SK-N-MC (cell line): ENCODE results near the gene PCGF3.

Experiments used
- DNase-seq: peaks from one replicate; pipeline ENCODE4 v3.0.0-alpha.2; 2011; ENCODE audit warnings: low read depth, low spot score
- H3K27ac ChIP-seq: fragments of 200-600 bp; sonication (generic); 2 replicates; pipeline ENCODE4 v1.5.1; 2016; ENCODE audit warnings: mixed run types
- H3K36me3 ChIP-seq: fragments of 200-600 bp; sonication (generic); 2 replicates; pipeline ENCODE4 v1.6.1; 2017; ENCODE audit warnings: antibody characterized with exemption, low read length, mixed read lengths; ENCODE audit not compliant: insufficient read depth
- H3K4me3 ChIP-seq: fragments of 200-600 bp; sonication (generic); 2 replicates; pipeline ENCODE4 v1.5.1; 2016
- H3K9ac ChIP-seq: fragments of 200-600 bp; sonication (generic); 2 replicates; pipeline ENCODE4 v1.8.0; 2017; ENCODE audit warnings: mixed run types, mixed read lengths; ENCODE audit not compliant: insufficient read length
- H3K9me3 ChIP-seq: fragments of 200-600 bp; sonication (generic); 2 replicates; pipeline ENCODE4 v1.6.1; 2017; ENCODE audit warnings: low read depth, mild to moderate bottlenecking, antibody characterized with exemption, low read length, moderate library complexity, mixed read lengths
- EZH2 ChIP-seq: fragments of 200-600 bp; sonication (generic); IDR thresholded peaks from one replicate; pipeline ENCODE4 v1.6.1; 2017; ENCODE audit warnings: antibody characterized with exemption
- FOXP2 ChIP-seq: optimal IDR thresholded peaks from 2 replicates; pipeline ENCODE3; 2011; ENCODE audit warnings: mild to moderate bottlenecking, moderate library complexity; ENCODE audit not compliant: insufficient read depth; ENCODE audit errors: extremely low read length, control extremely low read depth
- POLR2AphosphoS5 ChIP-seq: IDR thresholded peaks from 2 replicates; pipeline ENCODE4 v1.6.1; 2012; ENCODE audit warnings: mild to moderate bottlenecking, low read depth, low read length, borderline replicate concordance

PCGF3 gene

DNA sequence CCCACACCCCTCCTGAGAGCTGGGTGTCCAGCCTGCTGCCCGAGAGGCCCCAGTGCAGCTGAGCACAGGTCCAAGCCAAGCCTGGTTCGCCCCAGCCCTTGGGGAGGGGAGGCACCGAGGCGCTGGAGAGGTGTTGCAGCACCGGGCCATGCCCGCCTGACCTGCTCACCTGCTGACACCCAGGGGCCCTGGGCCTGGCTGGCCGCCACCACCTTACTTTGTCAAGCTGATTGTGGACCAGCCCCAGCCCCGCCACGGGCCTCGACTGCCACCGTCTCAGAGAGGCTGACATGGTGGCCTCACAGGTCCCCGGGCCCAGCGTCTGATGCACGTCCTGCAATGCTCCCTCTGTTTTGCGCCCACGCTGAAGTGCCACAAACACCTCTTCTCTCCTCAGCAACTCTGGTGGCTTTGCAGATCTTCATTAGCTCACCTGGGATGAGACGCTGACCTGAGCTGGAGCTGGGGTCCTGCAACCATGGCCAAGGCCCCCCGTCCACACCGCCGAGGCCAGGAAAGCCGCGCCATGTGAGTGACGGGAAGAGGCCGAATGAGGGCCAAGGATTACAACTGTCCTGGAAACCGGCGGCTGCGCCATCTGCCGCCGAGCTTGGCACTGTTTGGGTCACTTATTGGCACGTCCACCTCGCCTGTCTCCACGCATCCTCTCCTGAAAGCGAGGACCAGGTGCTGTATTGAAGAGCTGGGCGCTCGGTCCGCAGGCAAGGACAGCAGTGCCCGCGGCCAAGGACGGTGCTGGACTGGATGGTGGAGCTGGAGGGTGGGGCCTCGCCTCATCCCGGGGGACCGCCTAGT lies 112.7 kb downstream of the PCGF3 start:
- Histone ChIP-seq H3K27ac (no peak overlapping the region), H3K4me3 (no peak overlapping the region), H3K9me3 (no peaks in the 10 kb centered on the region), H3K9ac (no peak overlapping the region), H3K36me3 (no peaks in the 10 kb centered on the region)
- TF ChIP-seq EZH2 = no peak
- no peak for TF ChIP-seq POLR2AphosphoS5
- TF ChIP-seq FOXP2 = no peak
- DNase-seq = no peak

DNA sequence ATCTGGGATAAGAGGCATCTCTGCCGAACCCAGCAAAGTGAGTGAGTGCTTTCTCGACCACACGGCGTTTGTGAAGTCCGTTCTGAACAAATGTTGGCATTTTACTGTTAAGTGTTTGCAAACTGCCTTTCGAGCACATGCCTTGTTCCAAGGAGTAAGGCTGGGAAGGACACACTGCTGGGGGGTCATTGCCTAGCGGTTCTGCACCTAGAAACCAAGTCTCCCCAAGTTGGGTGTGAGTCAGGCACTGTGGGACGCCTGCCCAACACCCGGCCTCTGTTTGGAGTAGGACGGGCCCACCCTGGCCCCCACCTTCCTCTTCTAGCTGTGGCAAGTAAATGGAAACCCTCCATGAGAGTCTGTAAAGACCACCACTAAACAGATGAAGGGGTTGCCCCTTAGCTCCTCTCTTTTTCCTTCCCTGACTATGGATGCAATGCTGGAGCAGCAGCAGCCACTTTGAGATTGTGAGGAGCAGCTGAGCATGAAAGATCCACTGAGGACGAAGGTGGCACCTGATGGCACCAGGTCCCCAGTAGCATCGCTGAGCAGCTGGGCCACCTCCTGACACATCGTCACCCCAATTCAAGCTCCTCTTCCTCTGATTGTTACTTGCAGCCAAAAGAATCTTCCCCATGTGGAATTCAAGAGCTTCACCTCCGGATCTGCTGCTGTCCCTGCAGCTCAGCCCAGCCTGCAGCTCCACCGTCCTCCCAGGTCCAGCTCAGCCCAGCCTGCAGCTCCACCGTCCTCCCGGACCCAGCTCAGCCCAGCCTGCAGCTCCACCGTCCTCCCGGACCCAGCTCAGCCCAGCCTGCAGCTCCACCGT lies 114.0 kb downstream of the PCGF3 start:
- TF ChIP-seq POLR2AphosphoS5 (no peak), FOXP2 (no peak), EZH2 (no peak)
- no peak overlapping the region for H3K9ac ChIP-seq

More for the DNA sequence above, 114.0 kb downstream of the PCGF3 start:
- Histone ChIP-seq H3K36me3 (no peaks in the 10 kb centered on the region), H3K4me3 (no peak overlapping the region), H3K9me3 (no peaks in the 10 kb centered on the region), H3K27ac (no peak overlapping the region)
- no peak for DNase-seq
